ENCODE measurements around the gene SLC38A2. TPM values are rescaled to one million over a fixed set of nuclear protein-coding genes. Genes with fewer than 3 reads are reported as not detected.
A peak's percentile ranks its signal among the peaks of the same experiment; 100 is the strongest.

SLC38A2 gene
- total RNA-seq, 1 experiment from 2014 or later = 453 TPM

GRCh38 chr12:46369474-46370379 lies 2.8 kb downstream of the SLC38A2 start:
- Histone ChIP-seq H3K9ac (ENCODE audit: extremely low read depth, insufficient read length, low read length) (peak overlapping the region; percentile 23), H3K4me2 (ENCODE audit: insufficient read depth, insufficient read length, low read length) (peak overlapping the region; percentile 70), H4K5ac (ENCODE audit: insufficient read length, low read depth, low read length) (no peak overlapping the region), H4K20me1 (ENCODE audit: control insufficient read depth, insufficient read depth, insufficient read length) (peaks cover 2% of the 10 kb centered on the region), H3K4me1 (ENCODE audit: insufficient read depth, low read length) (no peaks in the 10 kb centered on the region), H3K56ac (ENCODE audit: insufficient read length, low read depth, low read length) (no peak overlapping the region), H3K79me2 (ENCODE audit: insufficient read depth, low read length) (peaks cover 21% of the 10 kb centered on the region; the same call in 1 of the 2 replicates), H3K18ac (ENCODE audit: insufficient read length, low read depth, low read length) (no peak overlapping the region), H2BK15ac (ENCODE audit: low read depth, low read length) (no peak overlapping the region), H3K4ac (ENCODE audit: low read depth, low read length) (no peak overlapping the region), H3K23ac (ENCODE audit: insufficient read length, low read depth, low read length) (no peak overlapping the region), H2BK5ac (ENCODE audit: insufficient read length, low read length) (no peak overlapping the region), H3T11ph (ENCODE audit: low read length) (no peak overlapping the region), H4K8ac (replicated peaks; ENCODE audit: insufficient read length, low read depth, low read length) (no peak overlapping the region), H3K14ac (ENCODE audit: insufficient read depth, low read length) (no peak overlapping the region), H4K91ac (ENCODE audit: insufficient read length, low read depth, low read length) (no peak overlapping the region), H2BK20ac (ENCODE audit: low read depth, low read length, poor library complexity, severe bottlenecking) (no peak overlapping the region), H3K27ac (ENCODE audit: insufficient read length, low read depth, low read length) (no peak overlapping the region), H2AK5ac (ENCODE audit: insufficient read length, low read length) (no peak overlapping the region), H2BK12ac (ENCODE audit: insufficient read length, low read depth, low read length) (no peak overlapping the region), H3K79me1 (ENCODE audit: insufficient read depth, low read depth, low read length, poor library complexity, severe bottlenecking) (peaks cover 4% of the 10 kb centered on the region), H2BK120ac (ENCODE audit: low read depth, low read length, poor library complexity, severe bottlenecking) (no peak overlapping the region), H3K23me2 (ENCODE audit: insufficient read length, low read depth, low read length, poor library complexity, severe bottlenecking) (peaks cover 10% of the 10 kb centered on the region), H3K9me3 (ENCODE audit: control insufficient read depth, low read depth, low read length) (no peaks in the 10 kb centered on the region), H3K27me3 (ENCODE audit: insufficient read depth, low read length) (no peaks in the 10 kb centered on the region), H2AFZ (ENCODE audit: low read length) (no peak overlapping the region)
- DNase-seq = no peak
- Mint-ChIP-seq H3K4me1 (peaks cover 40 to 45% of the 10 kb centered on the region in 2 experiments), H3K27me3 (ENCODE audit: low read depth) (peaks cover 6% of the 10 kb centered on the region), H3K4me3 (peak overlapping the region; percentile 97 to 99), H3K36me3 (ENCODE audit: insufficient read depth in 1 of 3, low read depth in 3 of 3) (peaks cover 64 to 75% (median 68%) of the 10 kb centered on the region in 3 experiments), H3K9me3 (peaks cover 5 to 8% of the 10 kb centered on the region in 2 experiments; a peak in 4 of 5 replicates), H3K27ac (peak overlapping the region; percentile 34 to 74 (median 47); a peak in 2 of 7 replicates)
- no peak for TF ChIP-seq CTCF (conservative IDR thresholded peaks at IDR 0.05)
- no CpG with 5 or more reads among the region's 7 CpGs for WGBS (ENCODE audit: extremely low coverage, insufficient read length, low lambda C conversion rate)
